NCI-H1930 (cell line): ENCODE measurements around the gene DCAF8.
A peak's percentile ranks its signal among the peaks of the same experiment; 100 is the strongest.

ENCODE experiments used
- DNase-seq, 2 experiments: peaks; one replicate each; lab custom pipeline; 2025; lab: John Stamatoyannopoulos, UW

Gene DCAF8

DNA sequence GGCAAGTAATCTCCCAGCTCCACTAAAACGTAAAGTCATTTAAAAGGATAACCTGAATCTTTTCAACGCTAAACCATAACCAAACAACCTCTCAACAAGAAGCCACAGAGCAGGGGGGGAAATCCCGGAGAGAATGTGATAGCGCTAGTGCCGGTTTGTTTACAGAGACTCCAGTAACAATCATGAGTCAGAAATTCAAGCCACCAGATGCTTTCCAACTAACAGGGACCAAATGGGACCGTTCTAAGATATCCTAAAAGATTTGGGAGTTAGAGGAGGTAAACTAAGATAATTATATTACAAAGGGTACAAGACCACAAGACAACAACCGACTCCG, 825 bp downstream of the DCAF8 start:
- DNase-seq: no peak

- no peak for DNase-seq
Observed at GRCh38 chr1:160260406-160261382, 1.7 kb downstream of the DCAF8 start.

DNA sequence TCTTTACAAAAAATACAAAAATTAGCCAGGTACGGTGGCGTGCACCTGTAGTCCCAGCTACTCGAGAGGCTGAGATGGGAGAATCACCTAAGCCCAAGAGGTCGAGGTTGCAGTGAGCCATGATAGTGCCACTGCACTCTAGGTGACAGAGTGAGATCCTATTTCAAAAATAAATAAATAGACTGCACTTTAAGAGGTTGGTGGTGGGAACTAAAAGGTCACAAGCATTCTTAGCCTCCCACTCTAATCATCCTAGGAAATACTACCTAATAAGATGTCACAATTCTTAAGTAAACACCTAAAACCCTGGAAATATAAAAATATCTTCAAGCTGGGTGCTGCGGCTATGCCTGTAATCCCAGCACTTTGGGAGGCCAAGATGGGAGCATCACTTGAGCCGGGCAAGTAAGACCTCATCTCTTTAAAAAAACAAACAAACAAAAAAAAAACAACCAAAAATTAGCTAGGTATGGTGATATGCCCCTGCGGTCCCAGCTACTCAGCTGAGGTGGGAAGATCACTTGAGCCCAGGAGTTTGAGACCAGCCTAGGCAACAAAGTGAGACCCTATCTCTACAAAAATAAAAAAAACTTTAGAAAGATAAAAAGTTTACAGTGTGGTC, 4.1 kb downstream of the DCAF8 start:
- DNase-seq: no peak

DNA sequence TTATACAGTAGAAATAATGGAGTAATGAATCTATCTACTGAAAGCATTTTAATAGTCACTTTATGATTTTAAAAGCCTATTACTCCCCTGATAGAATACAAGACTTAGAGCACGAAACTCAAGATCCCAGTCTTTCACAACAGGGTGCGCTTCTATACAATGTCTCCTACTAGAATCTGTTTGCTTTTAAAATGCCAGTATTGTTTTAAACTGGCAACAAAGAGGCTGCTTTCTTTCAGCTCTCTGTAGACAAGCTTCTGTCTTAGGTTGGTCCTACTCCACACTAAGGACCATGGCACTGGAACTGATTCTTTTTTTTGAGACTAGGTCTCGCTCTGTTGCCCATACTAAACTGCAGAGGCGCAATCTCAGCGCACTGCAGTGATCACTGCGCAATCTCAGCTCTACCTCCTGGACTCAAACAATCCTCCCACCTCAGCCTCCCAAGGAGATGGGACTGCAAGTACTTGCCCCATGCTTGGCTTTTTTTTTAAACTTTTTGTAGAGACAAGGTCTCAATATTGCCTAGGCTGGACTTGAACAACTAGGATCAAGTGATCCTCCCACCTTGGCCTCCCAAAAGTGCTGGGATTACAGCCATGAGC, 4.8 kb downstream of the DCAF8 start:
- no peak for DNase-seq

DNA sequence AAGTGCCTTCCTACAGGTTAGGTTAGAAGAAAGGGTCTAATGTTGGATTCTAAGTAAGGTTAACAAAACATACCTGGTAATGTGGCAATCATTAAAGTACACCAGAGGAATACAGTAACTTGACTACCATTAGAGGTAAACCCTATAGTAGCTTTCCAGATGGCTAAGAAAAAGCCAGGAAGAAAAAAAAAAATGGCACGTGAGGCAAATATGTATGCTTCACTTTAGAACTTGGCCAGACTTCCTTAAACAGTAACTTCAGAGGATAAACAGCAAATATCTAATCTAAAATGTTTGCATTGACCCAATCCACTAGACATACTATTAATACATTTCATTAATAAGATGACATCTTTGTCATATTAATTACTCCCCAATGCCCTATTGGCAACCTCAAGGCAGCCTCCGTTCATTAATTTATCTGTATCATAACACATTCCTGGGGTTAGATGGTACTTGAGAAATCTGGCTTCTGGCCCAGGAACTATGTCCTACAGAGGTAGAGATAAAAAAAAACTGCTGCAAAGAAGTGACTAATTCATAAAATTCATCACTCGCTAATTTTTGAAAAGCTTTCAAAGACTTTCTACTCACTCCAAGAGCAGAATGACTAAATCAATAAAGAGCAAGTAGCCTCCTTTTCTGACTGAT, 5.8 kb downstream of the DCAF8 start:
- DNase-seq: no peak

GRCh38 chr1:160255781-160256300, 6.5 kb downstream of the DCAF8 start:
- no peak for DNase-seq

- DNase-seq: peak; percentile 51 to 53
Observed at GRCh38 chr1:160251687-160252526, 10.4 kb downstream of the DCAF8 start.

- no peak for DNase-seq
Observed at GRCh38 chr1:160251011-160251410, 11.3 kb downstream of the DCAF8 start.

- no peak for DNase-seq
Observed at GRCh38 chr1:160247053-160247452, 15.3 kb downstream of the DCAF8 start.

GRCh38 chr1:160245434-160245833, 16.9 kb downstream of the DCAF8 start:
- no peak for DNase-seq

DNA sequence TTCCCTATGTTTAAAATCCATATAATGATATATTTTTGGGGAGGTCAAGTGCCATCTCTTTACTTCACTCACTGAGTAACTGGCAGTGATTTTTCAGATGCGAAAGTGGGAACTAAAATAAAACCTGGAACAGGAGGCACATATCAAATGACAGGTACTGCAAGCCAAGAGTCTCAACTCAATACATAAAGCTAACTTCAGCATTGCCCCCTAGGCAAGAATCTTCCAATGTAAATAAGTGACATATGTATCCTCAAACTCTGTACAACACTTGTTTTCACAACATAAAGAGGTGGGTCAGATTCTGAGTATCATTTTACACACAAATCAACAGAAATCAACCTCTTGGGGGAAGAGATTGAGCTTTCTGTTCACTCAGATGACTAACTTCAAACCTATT, 18.1 kb downstream of the DCAF8 start:
- no peak for DNase-seq

- DNase-seq: no peak
Observed at GRCh38 chr1:160243767-160244166, 18.6 kb downstream of the DCAF8 start.

- DNase-seq: no peak
Observed at GRCh38 chr1:160239582-160240299, 22.6 kb downstream of the DCAF8 start.

DNA sequence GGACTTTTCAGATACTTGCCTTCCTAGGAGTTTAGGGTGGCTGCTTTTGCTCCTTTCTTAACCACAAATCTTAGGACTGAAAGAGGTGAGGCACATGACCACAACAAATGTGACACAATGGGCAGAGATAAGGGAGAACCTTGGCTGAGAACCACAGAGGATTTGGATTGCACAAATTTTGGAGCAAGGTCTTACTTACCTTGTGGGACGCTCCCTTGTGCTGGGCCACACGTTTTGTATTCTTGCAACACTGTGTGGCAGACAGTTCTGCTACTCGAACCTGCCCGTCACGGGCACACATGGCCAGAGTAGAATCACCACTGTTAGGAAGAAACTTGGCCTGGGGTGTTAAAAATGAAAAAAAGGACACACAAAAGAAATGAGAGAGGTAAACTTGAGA, 23.9 kb downstream of the DCAF8 start:
- no peak for DNase-seq

GRCh38 chr1:160237558-160237957, 24.8 kb downstream of the DCAF8 start:
- no peak for DNase-seq

DNA sequence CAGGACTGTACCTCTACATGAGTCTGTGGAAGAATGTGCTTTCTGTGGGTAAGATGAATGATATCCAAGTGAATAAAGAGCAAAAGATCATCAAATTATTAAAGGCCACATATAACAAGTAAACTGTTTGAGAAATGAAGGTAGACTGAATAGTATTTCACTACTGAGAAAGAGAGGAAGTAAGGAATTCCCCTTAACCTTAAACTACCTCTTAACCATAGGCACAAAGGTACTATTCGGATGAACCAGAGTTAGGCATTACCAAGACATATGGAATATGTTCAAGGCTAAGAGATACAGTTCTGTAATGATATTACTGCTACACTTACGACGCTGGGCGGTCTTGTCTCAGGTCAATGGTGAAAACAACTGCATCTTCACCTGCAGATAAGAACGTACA, 25.5 kb downstream of the DCAF8 start:
- no peak for DNase-seq

GRCh38 chr1:160232911-160233310, 29.4 kb downstream of the DCAF8 start:
- no peak for DNase-seq

- no peak for DNase-seq
Observed at GRCh38 chr1:160228431-160228830, 33.9 kb downstream of the DCAF8 start.

GRCh38 chr1:160227561-160227960, 34.8 kb downstream of the DCAF8 start:
- no peak for DNase-seq

- DNase-seq: no peak
Observed at GRCh38 chr1:160227034-160227433, 35.3 kb downstream of the DCAF8 start.

DNA sequence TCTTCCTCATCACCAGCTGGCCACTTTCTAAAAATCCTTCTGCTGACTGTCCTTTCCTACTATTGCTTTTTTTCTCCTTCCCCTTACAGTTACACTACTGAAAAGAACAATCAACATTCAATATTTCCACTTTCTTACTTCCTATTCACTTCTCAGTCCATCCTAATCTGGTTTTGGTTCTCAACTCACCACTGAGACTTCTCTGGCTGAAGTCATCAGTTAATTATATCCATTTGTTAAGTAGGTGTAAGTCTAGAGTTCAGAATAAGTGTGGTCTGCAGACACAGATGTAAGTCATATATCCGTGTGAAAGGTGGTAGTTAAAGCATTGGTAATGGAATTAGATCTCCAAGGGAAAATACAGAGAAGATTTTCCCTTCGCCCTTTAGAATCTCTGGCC, 35.7 kb downstream of the DCAF8 start:
- no peak for DNase-seq
